ENCODE data around the gene NELFCD. TPM values are rescaled to one million over a fixed set of nuclear protein-coding genes. Genes with fewer than 3 reads are reported as not detected.

NELFCD gene
- polyA plus RNA-seq, 1 donor from 2014 or later, result 88.7 TPM

DNA sequence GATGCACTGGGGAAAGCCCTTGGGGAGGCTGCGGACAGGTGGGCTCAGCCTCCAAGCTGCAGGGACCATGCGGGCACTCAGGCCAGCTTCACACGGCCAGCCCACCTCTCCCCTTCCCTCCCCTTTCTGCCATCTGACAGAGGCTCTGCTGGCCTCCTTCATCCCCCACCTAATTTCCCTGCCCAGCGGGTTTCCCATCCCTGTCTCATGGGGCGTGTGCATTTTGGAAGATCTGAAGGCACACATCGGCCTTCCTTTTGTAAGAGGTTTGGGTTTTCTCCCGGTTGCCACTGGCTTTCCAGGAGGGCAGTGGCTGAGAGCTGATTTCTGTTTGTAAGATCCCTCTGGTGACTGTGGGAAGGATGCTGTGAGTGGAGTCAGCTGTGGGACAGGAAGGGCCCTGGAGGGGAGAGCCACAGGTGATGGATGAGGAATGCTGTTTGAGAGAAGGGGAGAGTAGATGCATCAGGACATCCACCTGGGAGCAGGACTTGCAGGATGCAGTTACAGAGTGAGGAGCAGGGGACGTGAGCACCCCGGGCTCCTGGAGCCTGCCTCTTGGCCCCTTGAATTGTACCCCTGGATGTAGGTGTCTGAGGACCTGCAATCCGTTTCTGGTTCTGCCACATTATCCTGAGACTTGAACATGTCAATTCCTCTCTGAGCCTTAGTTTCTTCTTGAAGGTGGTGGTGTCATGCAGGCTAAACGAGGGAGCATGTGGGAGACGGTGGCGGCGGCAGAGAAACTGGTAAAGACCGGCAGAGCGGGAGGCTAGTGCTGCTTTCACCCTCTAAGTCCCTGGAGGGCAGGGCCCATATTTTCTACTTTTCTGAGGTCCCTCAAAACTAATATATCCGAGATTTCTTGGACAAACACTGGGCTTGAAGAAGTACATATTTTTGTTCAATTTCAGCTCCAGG is 32.2 kb downstream of the NELFCD start:
- H3K79me2 ChIP-seq (replicated peaks; ENCODE audit: insufficient read depth, low read length), result no peaks in the 10 kb centered on the region
- no peak overlapping the region for H2AFZ ChIP-seq (ENCODE audit: low read depth, low read length)
- no peaks in the 10 kb centered on the region for H3K9me2 ChIP-seq (ENCODE audit: insufficient read depth, low read length)
- no peak overlapping the region for H3K4me2 ChIP-seq (ENCODE audit: low read length)
- H3K27me3 ChIP-seq (ENCODE audit: insufficient read depth, low read depth, low read length), result no peaks in the 10 kb centered on the region
- H3K9ac ChIP-seq (ENCODE audit: low read length), result no peak overlapping the region
- no peak overlapping the region for H3K4me3 ChIP-seq (ENCODE audit: low read length)
- H4K20me1 ChIP-seq (ENCODE audit: insufficient read depth), result no peaks in the 10 kb centered on the region
- TF ChIP-seq, protein P1, sequence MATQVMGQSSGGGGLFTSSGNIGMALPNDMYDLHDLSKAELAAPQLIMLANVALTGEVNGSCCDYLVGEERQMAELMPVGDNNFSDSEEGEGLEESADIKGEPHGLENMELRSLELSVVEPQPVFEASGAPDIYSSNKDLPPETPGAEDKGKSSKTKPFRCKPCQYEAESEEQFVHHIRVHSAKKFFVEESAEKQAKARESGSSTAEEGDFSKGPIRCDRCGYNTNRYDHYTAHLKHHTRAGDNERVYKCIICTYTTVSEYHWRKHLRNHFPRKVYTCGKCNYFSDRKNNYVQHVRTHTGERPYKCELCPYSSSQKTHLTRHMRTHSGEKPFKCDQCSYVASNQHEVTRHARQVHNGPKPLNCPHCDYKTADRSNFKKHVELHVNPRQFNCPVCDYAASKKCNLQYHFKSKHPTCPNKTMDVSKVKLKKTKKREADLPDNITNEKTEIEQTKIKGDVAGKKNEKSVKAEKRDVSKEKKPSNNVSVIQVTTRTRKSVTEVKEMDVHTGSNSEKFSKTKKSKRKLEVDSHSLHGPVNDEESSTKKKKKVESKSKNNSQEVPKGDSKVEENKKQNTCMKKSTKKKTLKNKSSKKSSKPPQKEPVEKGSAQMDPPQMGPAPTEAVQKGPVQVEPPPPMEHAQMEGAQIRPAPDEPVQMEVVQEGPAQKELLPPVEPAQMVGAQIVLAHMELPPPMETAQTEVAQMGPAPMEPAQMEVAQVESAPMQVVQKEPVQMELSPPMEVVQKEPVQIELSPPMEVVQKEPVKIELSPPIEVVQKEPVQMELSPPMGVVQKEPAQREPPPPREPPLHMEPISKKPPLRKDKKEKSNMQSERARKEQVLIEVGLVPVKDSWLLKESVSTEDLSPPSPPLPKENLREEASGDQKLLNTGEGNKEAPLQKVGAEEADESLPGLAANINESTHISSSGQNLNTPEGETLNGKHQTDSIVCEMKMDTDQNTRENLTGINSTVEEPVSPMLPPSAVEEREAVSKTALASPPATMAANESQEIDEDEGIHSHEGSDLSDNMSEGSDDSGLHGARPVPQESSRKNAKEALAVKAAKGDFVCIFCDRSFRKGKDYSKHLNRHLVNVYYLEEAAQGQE (IDR thresholded peaks at IDR 0.05; ENCODE audit: borderline replicate concordance), result no peak
- TF ChIP-seq, protein P2, sequence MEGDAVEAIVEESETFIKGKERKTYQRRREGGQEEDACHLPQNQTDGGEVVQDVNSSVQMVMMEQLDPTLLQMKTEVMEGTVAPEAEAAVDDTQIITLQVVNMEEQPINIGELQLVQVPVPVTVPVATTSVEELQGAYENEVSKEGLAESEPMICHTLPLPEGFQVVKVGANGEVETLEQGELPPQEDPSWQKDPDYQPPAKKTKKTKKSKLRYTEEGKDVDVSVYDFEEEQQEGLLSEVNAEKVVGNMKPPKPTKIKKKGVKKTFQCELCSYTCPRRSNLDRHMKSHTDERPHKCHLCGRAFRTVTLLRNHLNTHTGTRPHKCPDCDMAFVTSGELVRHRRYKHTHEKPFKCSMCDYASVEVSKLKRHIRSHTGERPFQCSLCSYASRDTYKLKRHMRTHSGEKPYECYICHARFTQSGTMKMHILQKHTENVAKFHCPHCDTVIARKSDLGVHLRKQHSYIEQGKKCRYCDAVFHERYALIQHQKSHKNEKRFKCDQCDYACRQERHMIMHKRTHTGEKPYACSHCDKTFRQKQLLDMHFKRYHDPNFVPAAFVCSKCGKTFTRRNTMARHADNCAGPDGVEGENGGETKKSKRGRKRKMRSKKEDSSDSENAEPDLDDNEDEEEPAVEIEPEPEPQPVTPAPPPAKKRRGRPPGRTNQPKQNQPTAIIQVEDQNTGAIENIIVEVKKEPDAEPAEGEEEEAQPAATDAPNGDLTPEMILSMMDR (IDR thresholded peaks at IDR 0.05; ENCODE audit: poor library complexity, severe bottlenecking), result no peak
- TF ChIP-seq MXI1 (conservative IDR thresholded peaks at IDR 0.05; ENCODE audit: poor library complexity, severe bottlenecking), result no peak
- H3K27ac ChIP-seq (ENCODE audit: low read length), result no peak overlapping the region
- H3K36me3 ChIP-seq (ENCODE audit: insufficient read depth, low read length), result no peaks in the 10 kb centered on the region
- no peaks in the 10 kb centered on the region for H3F3A ChIP-seq (ENCODE audit: insufficient read depth, low read length, poor library complexity, severe bottlenecking)
- H3K9me3 ChIP-seq (ENCODE audit: low read length), result no peaks in the 10 kb centered on the region

DNA sequence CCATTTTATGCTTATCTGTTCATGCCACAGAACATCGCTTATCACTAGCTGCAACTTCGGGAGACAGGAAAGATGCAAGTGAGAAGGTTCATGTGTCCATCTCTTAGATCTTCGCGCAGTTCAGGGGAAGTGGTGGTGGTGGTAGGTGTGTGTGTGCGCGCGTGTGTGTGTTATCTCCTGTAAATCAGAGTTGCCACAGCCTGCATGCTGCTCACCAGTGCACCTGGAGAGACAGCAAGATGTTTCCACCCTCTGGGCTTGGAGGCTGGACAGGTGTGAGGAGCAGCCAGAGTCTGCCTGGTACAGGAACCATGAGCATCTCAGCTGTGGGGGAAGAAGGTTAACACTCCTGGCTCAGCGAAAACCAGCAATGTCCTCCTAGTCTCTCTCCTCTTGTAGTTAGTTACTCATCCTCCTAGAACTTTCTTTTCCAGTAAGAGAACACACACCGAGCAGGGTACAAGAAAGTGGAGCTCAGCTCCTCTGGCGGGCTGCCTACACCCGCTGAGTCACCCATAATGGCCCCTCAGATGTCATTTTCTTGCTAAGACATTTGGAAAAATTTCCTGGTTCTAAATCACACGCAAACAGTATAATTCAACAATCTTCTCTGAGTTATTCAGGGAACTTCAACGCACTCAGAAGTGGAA is 33.0 kb downstream of the NELFCD start:
- Histone ChIP-seq H3K79me2 (replicated peaks; ENCODE audit: insufficient read depth, low read length) (no peaks in the 10 kb centered on the region), H3K9me3 (ENCODE audit: low read length) (no peaks in the 10 kb centered on the region), H4K20me1 (ENCODE audit: insufficient read depth) (no peaks in the 10 kb centered on the region), H3K9me2 (ENCODE audit: insufficient read depth, low read length) (no peaks in the 10 kb centered on the region), H3F3A (ENCODE audit: insufficient read depth, low read length, poor library complexity, severe bottlenecking) (no peaks in the 10 kb centered on the region), H3K4me3 (ENCODE audit: low read length) (no peak overlapping the region), H3K9ac (ENCODE audit: low read length) (no peak overlapping the region), H3K36me3 (ENCODE audit: insufficient read depth, low read length) (no peaks in the 10 kb centered on the region), H3K27me3 (ENCODE audit: insufficient read depth, low read depth, low read length) (no peaks in the 10 kb centered on the region), H2AFZ (ENCODE audit: low read depth, low read length) (no peak overlapping the region), H3K27ac (ENCODE audit: low read length) (no peak overlapping the region), H3K4me2 (ENCODE audit: low read length) (no peak overlapping the region)
- TF ChIP-seq POLR2AphosphoS5 (IDR thresholded peaks at IDR 0.05) (no peak), RAD21 (conservative IDR thresholded peaks at IDR 0.05) (no peak), EP300 (conservative IDR thresholded peaks at IDR 0.05; ENCODE audit: poor library complexity, severe bottlenecking) (no peak), MXI1 (conservative IDR thresholded peaks at IDR 0.05; ENCODE audit: poor library complexity, severe bottlenecking) (no peak), TAF1 (IDR thresholded peaks at IDR 0.05; ENCODE audit: low read depth) (no peak), SMC3 (conservative IDR thresholded peaks at IDR 0.05; ENCODE audit: poor library complexity) (no peak), EZH2 (IDR thresholded peaks at IDR 0.05; ENCODE audit: borderline replicate concordance, insufficient read depth, low read length, poor library complexity, severe bottlenecking) (no peak)
- TF ChIP-seq, protein P1 (IDR thresholded peaks at IDR 0.05; ENCODE audit: borderline replicate concordance), result no peak
- TF ChIP-seq, protein P2 (IDR thresholded peaks at IDR 0.05; ENCODE audit: poor library complexity, severe bottlenecking), result no peak
